Epithelial cell of esophagus (primary cell): ENCODE results near the gene CATSPERZ.
A peak's percentile ranks its signal among the peaks of the same experiment; 100 is the strongest.

Source experiments
- DNase-seq: peaks from one replicate; pipeline ENCODE4 v3.0.0; 2010; ENCODE audit warnings: low read depth
- H3K4me3 ChIP-seq: 2 replicates; pipeline ENCODE4 v1.5.1; 2011; ENCODE audit warnings: mild to moderate bottlenecking, low read length, control low read depth
- TF ChIP-seq, protein P1 (sequence below): IDR thresholded peaks from 2 replicates; pipeline ENCODE4 v1.5.1; 2011; ENCODE audit warnings: low read depth, mild to moderate bottlenecking, low read length, control low read depth, inconsistent platforms; ENCODE audit not compliant: insufficient read depth; ENCODE audit errors: missing control alignments

Gene CATSPERZ

GRCh38 chr11:64292460-64293254 is 7.5 kb upstream of the CATSPERZ start:
- DNase-seq: no peak
- peak overlapping the region; percentile 3 for H3K4me3 ChIP-seq
- TF ChIP-seq, protein P1, sequence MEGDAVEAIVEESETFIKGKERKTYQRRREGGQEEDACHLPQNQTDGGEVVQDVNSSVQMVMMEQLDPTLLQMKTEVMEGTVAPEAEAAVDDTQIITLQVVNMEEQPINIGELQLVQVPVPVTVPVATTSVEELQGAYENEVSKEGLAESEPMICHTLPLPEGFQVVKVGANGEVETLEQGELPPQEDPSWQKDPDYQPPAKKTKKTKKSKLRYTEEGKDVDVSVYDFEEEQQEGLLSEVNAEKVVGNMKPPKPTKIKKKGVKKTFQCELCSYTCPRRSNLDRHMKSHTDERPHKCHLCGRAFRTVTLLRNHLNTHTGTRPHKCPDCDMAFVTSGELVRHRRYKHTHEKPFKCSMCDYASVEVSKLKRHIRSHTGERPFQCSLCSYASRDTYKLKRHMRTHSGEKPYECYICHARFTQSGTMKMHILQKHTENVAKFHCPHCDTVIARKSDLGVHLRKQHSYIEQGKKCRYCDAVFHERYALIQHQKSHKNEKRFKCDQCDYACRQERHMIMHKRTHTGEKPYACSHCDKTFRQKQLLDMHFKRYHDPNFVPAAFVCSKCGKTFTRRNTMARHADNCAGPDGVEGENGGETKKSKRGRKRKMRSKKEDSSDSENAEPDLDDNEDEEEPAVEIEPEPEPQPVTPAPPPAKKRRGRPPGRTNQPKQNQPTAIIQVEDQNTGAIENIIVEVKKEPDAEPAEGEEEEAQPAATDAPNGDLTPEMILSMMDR: no peak

DNA sequence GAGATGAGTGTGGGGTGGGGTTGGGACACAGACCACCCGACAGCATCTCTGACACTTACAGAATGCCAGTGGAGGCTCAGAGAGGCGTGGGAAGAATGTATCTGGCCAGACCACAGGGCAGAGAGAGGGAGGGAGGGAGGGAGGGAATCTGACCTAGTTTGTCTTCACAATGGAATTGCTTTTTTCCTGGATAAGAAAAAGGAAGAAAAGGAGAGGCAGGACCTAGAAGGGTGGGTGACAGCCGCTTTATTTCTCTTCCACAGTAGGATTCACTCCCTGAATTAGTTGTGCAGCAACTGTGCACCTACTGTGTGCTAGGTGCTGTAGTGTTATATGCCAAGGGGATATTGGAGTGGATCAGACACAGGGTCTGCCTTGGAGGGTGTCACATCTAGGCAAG is 5.4 kb upstream of the CATSPERZ start:
- no peak overlapping the region for H3K4me3 ChIP-seq
- DNase-seq: no peak
- TF ChIP-seq, protein P1: no peak

- no peak overlapping the region for H3K4me3 ChIP-seq
- DNase-seq: no peak
- TF ChIP-seq, protein P1: no peak
These were observed 4.4 kb upstream of the CATSPERZ start for GRCh38 chr11:64295760-64296159.

- no peak overlapping the region for H3K4me3 ChIP-seq
- peak; percentile 55 for DNase-seq
- TF ChIP-seq, protein P1: no peak
These were observed 3.9 kb upstream of the CATSPERZ start for GRCh38 chr11:64296236-64296635.

DNA sequence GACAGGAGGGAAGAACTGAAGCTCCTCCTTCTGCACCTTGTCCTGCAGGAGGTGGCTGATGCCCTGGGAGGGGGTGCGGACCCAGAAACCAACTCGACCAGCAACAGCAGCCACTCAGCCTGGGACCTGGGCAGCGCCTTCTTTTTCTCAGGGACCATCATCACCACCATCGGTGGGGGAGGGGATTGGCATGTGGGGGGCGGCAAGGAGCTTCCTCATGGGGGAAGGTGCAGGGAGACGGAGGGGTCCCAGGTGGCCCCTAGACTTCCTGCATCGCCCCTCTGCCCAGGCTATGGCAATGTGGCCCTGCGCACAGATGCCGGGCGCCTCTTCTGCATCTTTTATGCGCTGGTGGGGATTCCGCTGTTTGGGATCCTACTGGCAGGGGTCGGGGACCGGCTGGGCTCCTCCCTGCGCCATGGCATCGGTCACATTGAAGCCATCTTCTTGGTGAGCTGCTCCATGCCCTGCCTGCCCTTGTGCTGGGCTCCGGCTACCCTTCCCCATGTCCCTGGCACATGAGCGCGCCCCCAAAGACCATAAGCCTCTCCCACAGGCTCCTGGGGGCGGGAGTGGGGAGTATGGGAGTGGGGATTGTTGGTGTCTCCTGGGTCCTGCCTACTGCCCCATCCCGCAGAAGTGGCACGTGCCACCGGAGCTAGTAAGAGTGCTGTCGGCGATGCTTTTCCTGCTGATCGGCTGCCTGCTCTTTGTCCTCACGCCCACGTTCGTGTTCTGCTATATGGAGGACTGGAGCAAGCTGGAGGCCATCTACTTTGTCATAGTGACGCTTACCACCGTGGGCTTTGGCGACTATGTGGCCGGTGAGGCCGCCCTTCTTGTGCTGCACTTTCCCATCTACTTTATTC is 3.1 kb upstream of the CATSPERZ start:
- DNase-seq: no peak
- TF ChIP-seq, protein P1: no peak
- no peak overlapping the region for H3K4me3 ChIP-seq

- TF ChIP-seq, protein P1: no peak
- H3K4me3 ChIP-seq: no peak overlapping the region
- DNase-seq: no peak
These were observed 2.3 kb upstream of the CATSPERZ start for GRCh38 chr11:64297699-64298358.
